ENCODE data around the gene PEX14. TPM values are rescaled to one million over a fixed set of nuclear protein-coding genes. Genes with fewer than 3 reads are reported as not detected.

The PEX14 gene
- total and polyA plus RNA-seq, 9 of the 15 experiments (the other 6 are each of a cell fraction or from before 2014, with no cell fraction given), result 2.6 to 45.7 (median 22.7) TPM

GRCh38 chr1:10679496-10680220 is 204.9 kb downstream of the PEX14 start (continued):
- TF ChIP-seq PHF8 (IDR thresholded peaks at IDR 0.05; ENCODE audit: borderline replicate concordance, low read length), result no peak
- no peak for TF ChIP-seq RBM22 (IDR thresholded peaks at IDR 0.05; ENCODE audit: low read depth, low read length, poor library complexity, severe bottlenecking)
- no peak for TF ChIP-seq REST (IDR thresholded peaks at IDR 0.05; ENCODE audit: borderline replicate concordance)
- TF ChIP-seq REST (CRISPR knock-in tag; IDR thresholded peaks at IDR 0.05; ENCODE audit: low read depth), result no peak
- no peak for TF ChIP-seq EWSR1 (IDR thresholded peaks at IDR 0.05; ENCODE audit: borderline replicate concordance, low read depth, partially characterized antibody)
- TF ChIP-seq HBP1 (CRISPR knock-in tag; IDR thresholded peaks at IDR 0.05), result no peak
- TF ChIP-seq ZNF445 (CRISPR knock-in tag; IDR thresholded peaks at IDR 0.05; ENCODE audit: low read depth), result no peak
- no peak for TF ChIP-seq HSF4 (CRISPR knock-in tag; IDR thresholded peaks at IDR 0.05; ENCODE audit: borderline replicate concordance)
- no peak for TF ChIP-seq MBD2 (IDR thresholded peaks at IDR 0.05; ENCODE audit: borderline replicate concordance, low read depth)
- no peak for TF ChIP-seq USF2 (CRISPR knock-in tag; IDR thresholded peaks at IDR 0.05)
- no peak for TF ChIP-seq GMEB1 (CRISPR knock-in tag; IDR thresholded peaks at IDR 0.05)
- no peak for TF ChIP-seq MTA3 (IDR thresholded peaks at IDR 0.05; ENCODE audit: borderline replicate concordance)
- TF ChIP-seq MCM5 (IDR thresholded peaks at IDR 0.05; ENCODE audit: low read depth), result no peak
- TF ChIP-seq HCFC1 (IDR thresholded peaks at IDR 0.05; ENCODE audit: low read depth, low read length), result no peak
- TF ChIP-seq NR2C2 (CRISPR knock-in tag; IDR thresholded peaks at IDR 0.05), result no peak
- TF ChIP-seq NR2C2 (tag; IDR thresholded peaks at IDR 0.05), result no peak
